Thymus (tissue), 11 donors: ENCODE measurements around the gene ZNF24. TPM values are rescaled to one million over a fixed set of nuclear protein-coding genes. Genes with fewer than 3 reads are reported as not detected.

Experiments used
- DNase-seq, 9 donors: peaks; one replicate each; pipeline ENCODE4 v3.0.0-alpha.2; 2013; ENCODE audit warnings: low spot score in 9 of 9, low read depth in 6 of 9, missing footprints in 1 of 9
- H3K27ac ChIP-seq, 2 donors: one replicate each; pipeline ENCODE4 v1.5.1; 2013; ENCODE audit warnings: control low read depth in 1 of 2, low read depth in 1 of 2, low read length in 1 of 2, mild to moderate bottlenecking in 1 of 2, moderate library complexity in 1 of 2
- H3K27me3 ChIP-seq, 2 donors: one replicate each; pipeline ENCODE4 v1.5.1; 2013; ENCODE audit warnings: low read length in 1 of 2; ENCODE audit not compliant: control insufficient read depth in 2 of 2, insufficient read depth in 1 of 2
- H3K36me3 ChIP-seq, 2 donors: one replicate each; pipeline ENCODE4 v1.5.1; 2013; ENCODE audit warnings: low read length in 1 of 2, mild to moderate bottlenecking in 1 of 2, moderate library complexity in 1 of 2; ENCODE audit not compliant: control insufficient read depth in 2 of 2, insufficient read depth in 2 of 2
- H3K4me1 ChIP-seq, 2 donors: one replicate each; pipeline ENCODE4 v1.5.1; 2013; ENCODE audit warnings: low read length in 2 of 2; ENCODE audit not compliant: control insufficient read depth in 2 of 2, insufficient read depth in 2 of 2
- H3K4me3 ChIP-seq, 2 donors: one replicate each; pipeline ENCODE4 v1.5.1; 2013; ENCODE audit warnings: low read length in 2 of 2, control low read depth in 1 of 2, mild to moderate bottlenecking in 1 of 2
- H3K9me3 ChIP-seq, 2 donors: one replicate each; pipeline ENCODE4 v1.5.1; 2013; ENCODE audit warnings: low read length in 1 of 2, mild to moderate bottlenecking in 1 of 2; ENCODE audit not compliant: control insufficient read depth in 2 of 2, insufficient read depth in 1 of 2
- WGBS: extraction: QIAGEN DNeasy Blood & Tissue Kit; methylation state at CpG from one replicate; pipeline ENCODE4 v1.1.7; 2013; 5-methylcytosine and 5-hydroxymethylcytosine counted together
- polyA plus RNA-seq: library from polyadenylated mRNA; stranded (reverse); fragments of 200-250 nt; gene quantifications from one replicate; pipeline ENCODE4 v1.2.3, GENCODE V29; 2013
- total RNA-seq: library from RNA; stranded (reverse); fragments of 120-200 nt; gene quantifications from one replicate; pipeline ENCODE4 v1.2.4, GENCODE V29; 2013
- donor health status: healthy.

ZNF24 gene
- total and polyA plus RNA-seq, 2 donors = 24.6 to 47.5 TPM

GRCh38 chr18:35326695-35327387 is 17.4 kb downstream of the ZNF24 start:
- Histone ChIP-seq H3K4me3 (no peak overlapping the region), H3K27ac (no peak overlapping the region), H3K9me3 (no peaks in the 10 kb centered on the region), H3K36me3 (peaks cover 3 to 4% of the 10 kb centered on the region in 2 donors), H3K27me3 (no peaks in the 10 kb centered on the region), H3K4me1 (no peaks in the 10 kb centered on the region)
- WGBS = 85% methylated on average over 3 of the region's 3 CpGs
- DNase-seq = no peak

- H3K9me3 ChIP-seq = no peaks in the 10 kb centered on the region
- H3K27me3 ChIP-seq = no peaks in the 10 kb centered on the region
- no peak for DNase-seq
- H3K4me1 ChIP-seq = no peaks in the 10 kb centered on the region
- no peaks in the 10 kb centered on the region for H3K36me3 ChIP-seq
- no peak overlapping the region for H3K4me3 ChIP-seq
- H3K27ac ChIP-seq = no peak overlapping the region
- WGBS = 60% methylated on average over 2 of the region's 2 CpGs
Measured at GRCh38 chr18:35324926-35325655, 19.1 kb downstream of the ZNF24 start.

GRCh38 chr18:35322486-35323458 is 21.4 kb downstream of the ZNF24 start:
- H3K9me3 ChIP-seq = no peaks in the 10 kb centered on the region
- WGBS = 97% methylated on average over 3 of the region's 3 CpGs
- no peaks in the 10 kb centered on the region for H3K27me3 ChIP-seq
- H3K36me3 ChIP-seq = no peaks in the 10 kb centered on the region
- no peak for DNase-seq
- H3K27ac ChIP-seq = no peak overlapping the region
- H3K4me1 ChIP-seq = no peaks in the 10 kb centered on the region
- no peak overlapping the region for H3K4me3 ChIP-seq

GRCh38 chr18:35311496-35311895 is 32.7 kb downstream of the ZNF24 start:
- peaks cover 4 to 13% of the 10 kb centered on the region in 2 donors for H3K9me3 ChIP-seq

GRCh38 chr18:35306588-35307250 is 37.5 kb downstream of the ZNF24 start:
- Histone ChIP-seq H3K36me3 (peaks cover 26 to 30% of the 10 kb centered on the region in 2 donors), H3K27ac (no peak overlapping the region), H3K4me1 (no peaks in the 10 kb centered on the region), H3K27me3 (no peaks in the 10 kb centered on the region), H3K9me3 (peaks cover 11 to 14% of the 10 kb centered on the region in 2 donors), H3K4me3 (no peak overlapping the region)
- DNase-seq = no peak
- WGBS = 98% methylated on average over 5 of the region's 5 CpGs

More at GRCh38 chr18:35311496-35311895, 32.7 kb downstream of the ZNF24 start:
- H3K4me3 ChIP-seq = no peak overlapping the region
- no peaks in the 10 kb centered on the region for H3K4me1 ChIP-seq
- no peak overlapping the region for H3K27ac ChIP-seq
- H3K27me3 ChIP-seq = no peaks in the 10 kb centered on the region
- DNase-seq = no peak
- peaks cover 9 to 14% of the 10 kb centered on the region in 2 donors for H3K36me3 ChIP-seq
- WGBS = 89% methylated on average over 2 of the region's 2 CpGs

GRCh38 chr18:35303610-35304009 is 40.6 kb downstream of the ZNF24 start:
- Histone ChIP-seq H3K4me1 (no peaks in the 10 kb centered on the region), H3K4me3 (no peak overlapping the region), H3K27ac (no peak overlapping the region), H3K27me3 (no peaks in the 10 kb centered on the region), H3K9me3 (peaks cover 11 to 18% of the 10 kb centered on the region in 2 donors), H3K36me3 (peaks cover 31 to 41% of the 10 kb centered on the region in 2 donors)
- DNase-seq = no peak
- 97% methylated on average over 4 of the region's 4 CpGs for WGBS

GRCh38 chr18:35296060-35296459 is 48.2 kb downstream of the ZNF24 start:
- WGBS = 96% methylated on average over 2 of the region's 2 CpGs
- DNase-seq = no peak
- Histone ChIP-seq H3K27ac (no peak overlapping the region), H3K4me1 (peaks cover 1 to 2% of the 10 kb centered on the region in 2 donors), H3K36me3 (peaks cover 9 to 48% of the 10 kb centered on the region in 2 donors), H3K27me3 (no peaks in the 10 kb centered on the region), H3K4me3 (no peak overlapping the region), H3K9me3 (peaks cover 0 to 4% of the 10 kb centered on the region in 2 donors)

- WGBS = 94% methylated on average over 2 of the region's 2 CpGs
Measured at GRCh38 chr18:35291166-35291565, 53.1 kb downstream of the ZNF24 start.

More at GRCh38 chr18:35291166-35291565, 53.1 kb downstream of the ZNF24 start:
- Histone ChIP-seq H3K4me1 (peaks cover 12 to 13% of the 10 kb centered on the region in 2 donors), H3K36me3 (peaks cover 4 to 29% of the 10 kb centered on the region in 2 donors), H3K27me3 (no peaks in the 10 kb centered on the region), H3K4me3 (peak overlapping the region; percentile 63 to 87), H3K9me3 (peaks cover 0 to 3% of the 10 kb centered on the region in 2 donors), H3K27ac (no peak overlapping the region)
- peak in 1 of 9 donors; percentile 9 for DNase-seq
